Kidney capillary endothelial cell (primary cell): Measurements from ENCODE around the gene ZNF175.
A peak's percentile ranks its signal among the peaks of the same experiment; 100 is the strongest.

ENCODE experiments used
- DNase-seq: peaks from one replicate; pipeline ENCODE4 v3.0.0-alpha.2; 2018; ENCODE audit warnings: low spot score

The ZNF175 gene

GRCh38 chr19:51570962-51571575, at the start of gene ZNF175:
ZNF175 (plus strand) TSS chr19:51571283; CDS start chr19:51573330, 2,047 bp downstream.
- DNase-seq, result peak; percentile 95

GRCh38 chr19:51521357-51521756, 49.7 kb upstream of the ZNF175 start:
- no peak for DNase-seq

DNA sequence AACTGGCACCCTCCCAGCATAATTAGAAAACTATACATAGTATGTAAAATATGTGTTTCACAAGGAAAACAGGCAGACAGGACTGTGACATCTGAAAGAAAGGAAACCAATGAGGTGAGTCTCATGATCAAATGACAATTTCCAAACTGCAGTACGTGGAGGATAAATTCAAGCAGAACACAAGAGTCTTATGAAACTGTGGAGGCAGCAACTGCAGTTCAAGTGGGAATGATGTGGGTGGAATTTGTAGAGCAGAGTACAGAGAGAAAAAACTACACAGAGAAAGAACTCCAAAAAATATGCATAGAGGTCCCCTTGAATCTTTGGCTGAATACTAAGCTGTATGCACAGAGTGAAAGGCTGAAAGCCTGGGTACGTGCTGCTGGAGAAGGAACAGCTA, 49.3 kb upstream of the ZNF175 start:
- no peak for DNase-seq

- DNase-seq, result no peak
Measured at GRCh38 chr19:51524666-51525264, 46.3 kb upstream of the ZNF175 start.

DNA sequence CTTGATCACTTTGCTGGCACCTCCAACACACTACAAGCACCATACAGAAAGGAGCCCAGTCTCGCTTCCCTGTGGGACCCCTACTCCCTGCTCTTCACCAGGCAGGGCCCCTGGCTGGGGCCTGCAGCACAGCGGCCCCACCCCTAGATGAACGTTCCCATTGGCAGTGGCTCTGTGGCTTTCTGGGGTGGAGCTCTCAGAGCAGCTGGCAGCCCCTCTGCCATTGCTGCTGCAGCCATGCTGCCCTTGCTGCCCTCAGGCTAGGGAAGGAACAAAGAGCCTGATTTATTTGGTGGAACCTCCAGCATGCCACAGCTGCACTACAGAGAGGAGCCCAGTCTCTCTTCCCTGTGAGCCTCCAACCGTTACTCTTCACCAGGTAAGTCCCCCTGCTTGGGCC, 45.4 kb upstream of the ZNF175 start:
- DNase-seq, result no peak

GRCh38 chr19:51529301-51529700, 41.8 kb upstream of the ZNF175 start:
- no peak for DNase-seq

GRCh38 chr19:51530616-51531015, 40.5 kb upstream of the ZNF175 start:
- no peak for DNase-seq

DNA sequence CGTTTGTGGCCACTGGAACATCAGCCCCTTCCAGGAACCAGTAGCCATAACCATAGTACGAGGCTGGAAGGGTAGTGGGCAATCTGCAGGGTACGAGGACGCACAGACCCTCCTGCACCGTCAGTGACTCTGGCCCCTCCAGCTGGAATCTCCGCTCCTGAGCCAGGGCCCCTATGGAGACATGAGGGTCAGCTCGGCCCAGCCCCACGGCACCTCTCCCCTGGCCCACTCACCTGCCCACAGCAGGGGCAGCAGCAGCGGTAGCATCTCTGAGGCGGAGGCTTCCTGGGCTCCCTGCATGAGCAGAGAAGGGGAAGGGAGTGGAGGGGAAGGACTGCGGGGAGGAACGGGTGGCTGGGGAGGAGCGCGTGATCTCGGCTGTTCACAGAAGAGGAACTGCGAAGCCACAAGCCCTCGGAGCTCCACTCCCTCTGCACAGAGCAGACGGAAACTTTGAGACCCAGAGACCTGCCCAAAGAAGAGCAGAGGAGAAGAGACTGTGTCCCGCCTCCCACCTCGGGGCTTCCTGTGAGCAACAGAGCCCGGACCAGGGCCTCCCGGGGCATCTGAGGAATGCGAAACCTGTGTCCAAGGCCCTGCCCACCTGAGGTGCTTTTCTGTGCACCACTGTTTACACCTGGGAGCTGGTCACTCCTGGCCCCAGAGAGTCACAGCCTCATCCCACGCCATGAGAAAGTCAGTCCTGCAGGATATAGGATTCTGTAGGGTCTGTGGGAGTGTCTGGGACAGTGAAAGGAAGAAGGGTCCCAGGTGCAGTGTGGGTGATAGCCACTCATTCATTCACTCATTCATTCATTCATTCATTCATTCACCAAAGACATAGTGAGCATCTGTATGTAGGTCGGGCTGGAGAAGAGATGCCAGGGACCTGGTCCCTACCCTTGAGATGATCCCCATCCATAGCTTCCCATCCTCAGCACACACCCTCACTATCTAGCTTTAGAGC, 39.5 kb upstream of the ZNF175 start, which contains the start of gene SIGLEC6:
TSS of gene SIGLEC6 (minus strand) at position 322 of the 967 bp plus-strand sequence. CDS start at position 300, 22 bp downstream.
- no peak for DNase-seq

GRCh38 chr19:51535535-51535934, 35.5 kb upstream of the ZNF175 start:
- DNase-seq, result no peak

- DNase-seq, result no peak
Measured at GRCh38 chr19:51539821-51540366, 31.2 kb upstream of the ZNF175 start.

DNA sequence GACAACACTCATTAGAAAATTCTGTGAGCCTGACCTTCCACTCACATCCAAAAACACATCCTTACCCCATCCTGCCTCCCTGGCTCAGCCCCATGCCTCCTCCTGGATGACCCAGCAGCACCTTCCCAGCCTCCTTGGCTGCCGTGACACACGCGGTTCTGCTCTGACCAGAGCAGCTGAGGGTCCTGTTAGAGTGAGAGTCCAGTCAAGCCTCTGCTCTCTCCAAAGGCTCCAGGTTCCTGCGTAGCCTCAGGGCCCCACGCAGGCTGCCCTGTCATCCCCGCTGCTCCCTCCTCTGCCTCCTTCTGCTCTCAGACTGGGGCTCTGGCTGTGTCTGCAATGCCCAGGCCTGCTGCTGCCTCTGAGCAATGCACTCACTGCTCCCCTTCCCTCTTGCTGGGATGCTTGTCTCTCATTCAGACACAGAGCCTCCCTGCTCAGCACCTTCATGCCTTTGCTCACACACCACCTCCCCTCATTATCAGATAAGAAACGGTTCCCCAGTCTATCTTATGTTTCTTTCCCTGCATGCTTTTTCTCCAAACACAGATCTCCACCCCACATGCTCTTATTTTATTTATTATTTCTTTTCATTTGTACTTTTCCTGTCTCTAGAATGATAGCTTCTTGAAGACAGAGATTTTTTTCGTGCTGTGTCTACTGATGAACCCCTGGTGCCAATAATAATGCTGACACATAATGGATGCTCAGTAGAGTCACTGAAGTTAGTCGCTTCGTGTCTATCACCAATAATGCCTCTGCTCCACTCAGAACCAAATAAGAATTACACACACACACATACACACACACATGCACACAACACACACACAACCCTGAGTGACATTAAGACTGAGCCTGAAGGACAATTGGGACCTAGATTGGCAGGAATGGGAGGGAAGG, 29.4 kb upstream of the ZNF175 start:
- DNase-seq, result no peak

GRCh38 chr19:51542699-51543098, 28.4 kb upstream of the ZNF175 start:
- no peak for DNase-seq

GRCh38 chr19:51544038-51544437, 27.0 kb upstream of the ZNF175 start:
- no peak for DNase-seq

GRCh38 chr19:51546107-51546649, 24.9 kb upstream of the ZNF175 start:
- DNase-seq, result no peak

GRCh38 chr19:51546650-51547396, 24.3 kb upstream of the ZNF175 start:
- DNase-seq, result peak; percentile 49

- DNase-seq, result no peak
Measured at GRCh38 chr19:51547397-51548212, 23.5 kb upstream of the ZNF175 start.

DNA sequence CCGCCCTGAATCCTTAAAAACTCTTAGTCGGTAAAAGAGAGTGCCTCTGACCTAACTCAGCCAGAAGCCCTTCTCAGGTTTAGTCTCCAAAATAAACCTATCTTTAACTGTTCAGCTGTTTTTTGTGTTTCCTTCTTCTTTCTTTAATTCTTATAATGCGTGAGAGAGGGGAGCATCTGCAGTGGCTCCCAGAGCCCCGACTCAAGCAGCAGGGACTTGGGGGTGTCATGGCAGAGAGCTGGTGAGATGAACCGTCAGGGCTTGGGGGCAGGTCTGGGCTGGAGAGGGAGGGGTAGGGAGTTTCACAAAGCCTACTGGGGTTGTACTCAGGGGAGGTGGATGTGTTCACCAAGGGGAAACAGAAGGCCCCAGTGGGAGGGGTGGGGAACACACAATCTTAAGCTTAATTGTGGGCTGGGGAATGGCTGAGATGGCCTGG, 22.9 kb upstream of the ZNF175 start:
- no peak for DNase-seq

DNA sequence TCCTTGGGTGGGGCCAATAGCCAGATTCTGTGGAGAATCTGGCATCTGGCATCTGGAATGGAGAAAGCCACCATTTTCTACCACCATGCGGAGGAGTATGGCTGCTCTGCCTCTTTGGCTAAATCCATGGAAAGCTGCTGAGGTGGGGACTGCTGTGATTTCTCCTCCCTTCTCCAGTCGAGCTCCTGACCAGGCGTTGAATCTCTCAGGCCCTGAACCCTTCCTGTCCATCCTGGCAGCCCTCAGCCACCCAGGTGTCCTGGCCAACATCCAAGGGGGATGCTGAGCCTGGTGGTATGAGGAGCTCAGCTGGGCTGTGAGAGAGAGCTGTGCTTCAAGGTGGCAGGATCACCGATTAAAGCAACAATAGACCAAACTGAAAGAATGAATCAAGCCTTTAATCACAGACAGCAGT, 22.2 kb upstream of the ZNF175 start:
- DNase-seq, result no peak
